Astrocyte of the spinal cord (primary cell): Measurements from ENCODE around the gene PTPRD.

Experiments
- DNase-seq: peaks from one replicate; pipeline ENCODE4 v3.0.0; 2011; ENCODE audit warnings: low read depth, low spot score
- H3K4me3 ChIP-seq: 2 replicates; pipeline ENCODE4 v1.5.1; 2011; ENCODE audit warnings: low read depth, mild to moderate bottlenecking, low read length, moderate library complexity
- CTCF ChIP-seq: IDR thresholded peaks from 2 replicates; pipeline ENCODE4 v1.5.1; 2012; ENCODE audit warnings: low read depth, mild to moderate bottlenecking, low read length, inconsistent platforms
- in situ Hi-C: cut with HindIII; loops from 2 replicates; pipeline ENCODE4 v1.10.0; 2017; ENCODE audit warnings: low sequenced_read_pairs

Gene PTPRD

GRCh38 chr9:10112798-10113197, 500.0 kb downstream of the PTPRD start:
- TF ChIP-seq CTCF: no peak
- DNase-seq: no peak
- in situ Hi-C loops: no loop called here
- no peak overlapping the region for H3K4me3 ChIP-seq

- no peak for DNase-seq
- H3K4me3 ChIP-seq: no peak overlapping the region
- in situ Hi-C loops: no loop called here
- no peak for TF ChIP-seq CTCF
Observed at GRCh38 chr9:10112070-10112469, 500.7 kb downstream of the PTPRD start.

- H3K4me3 ChIP-seq: no peak overlapping the region
- in situ Hi-C loops: no loop called here
- TF ChIP-seq CTCF: no peak
- no peak for DNase-seq
Observed at GRCh38 chr9:10108815-10109214, 504.0 kb downstream of the PTPRD start.

- in situ Hi-C loops: no loop called here
- H3K4me3 ChIP-seq: no peak overlapping the region
- no peak for DNase-seq
- TF ChIP-seq CTCF: no peak
Observed at GRCh38 chr9:10104774-10105173, 508.0 kb downstream of the PTPRD start.

GRCh38 chr9:10095208-10095607, 517.6 kb downstream of the PTPRD start:
- no peak for TF ChIP-seq CTCF
- H3K4me3 ChIP-seq: no peak overlapping the region
- in situ Hi-C loops: no loop called here
- no peak for DNase-seq

- no peak for TF ChIP-seq CTCF
- no peak overlapping the region for H3K4me3 ChIP-seq
- in situ Hi-C loops: no loop called here
- DNase-seq: no peak
Observed at GRCh38 chr9:10094563-10094962, 518.2 kb downstream of the PTPRD start.

- in situ Hi-C loops: no loop called here
- no peak for TF ChIP-seq CTCF
- DNase-seq: no peak
- H3K4me3 ChIP-seq: no peak overlapping the region
Observed at GRCh38 chr9:10080012-10080411, 532.8 kb downstream of the PTPRD start.
